Keratinocyte (primary cell): ENCODE results near the gene ZFYVE28. TPM values are rescaled to one million over a fixed set of nuclear protein-coding genes. Genes with fewer than 3 reads are reported as not detected.

Experiments used
- DNase-seq: peaks from one replicate; pipeline ENCODE4 v3.0.0-alpha.2; 2011; ENCODE audit warnings: low read depth, missing footprints, low spot score
- FAIRE-seq: peaks from 2 replicates; lab custom pipeline; 2011; peaks lifted over from hg19 to GRCh38; lab: Jason Lieb, UNC
- H2AFZ ChIP-seq: 2 replicates; pipeline ENCODE4 v1.6.0; 2012; ENCODE audit warnings: low read length, control low read depth, inconsistent platforms; ENCODE audit not compliant: control insufficient read depth
- H3K27ac ChIP-seq: 2 replicates; pipeline ENCODE4 v1.5.1; 2011; ENCODE audit warnings: low read length; ENCODE audit not compliant: control insufficient read depth, insufficient read depth
- H3K27me3 ChIP-seq: 3 replicates; pipeline ENCODE4 v1.6.0; 2011; ENCODE audit warnings: low read length; ENCODE audit not compliant: control insufficient read depth, insufficient read depth; ENCODE audit errors: extremely low read depth
- H3K36me3 ChIP-seq, 2 experiments: 2 replicates in 1 of 2; 3 replicates in 1 of 2; pipeline ENCODE4 v1.5.1; 2011; ENCODE audit warnings: low read length in 2 of 2, mild to moderate bottlenecking in 1 of 2; ENCODE audit not compliant: control insufficient read depth in 2 of 2, insufficient read depth in 2 of 2; ENCODE audit errors: extremely low read depth in 1 of 2
- H3K4me1 ChIP-seq: 3 replicates; pipeline ENCODE4 v1.5.1; 2011; ENCODE audit warnings: low read length; ENCODE audit not compliant: control insufficient read depth, insufficient read depth; ENCODE audit errors: extremely low read depth
- H3K4me2 ChIP-seq: 3 replicates; pipeline ENCODE4 v1.6.0; 2011; ENCODE audit warnings: low read depth, low read length; ENCODE audit not compliant: control insufficient read depth, insufficient read depth; ENCODE audit errors: extremely low read depth
- H3K4me3 ChIP-seq, 3 experiments: fragments of 200-600 bp in 1 of 3; sonication (generic) in 1 of 3; 2 replicates in 2 of 3; 3 replicates in 1 of 3; pipeline ENCODE4 v1.5.1; 2011 to 2016; ENCODE audit warnings: low read length in 3 of 3, mild to moderate bottlenecking in 3 of 3, control low read depth in 2 of 3, inconsistent platforms in 1 of 3, low read depth in 1 of 3, mixed read lengths in 1 of 3, mixed run types in 1 of 3, moderate library complexity in 1 of 3; ENCODE audit not compliant: control insufficient read depth in 2 of 3, insufficient read depth in 2 of 3; ENCODE audit errors: extremely low read depth in 1 of 3
- H3K79me2 ChIP-seq: 2 replicates; pipeline ENCODE4 v1.6.0; 2012; ENCODE audit warnings: low read length; ENCODE audit not compliant: control insufficient read depth, insufficient read depth
- H3K9ac ChIP-seq: 3 replicates; pipeline ENCODE4 v1.6.0; 2011; ENCODE audit warnings: low read length; ENCODE audit not compliant: control insufficient read depth, insufficient read depth; ENCODE audit errors: extremely low read depth
- H3K9me1 ChIP-seq: 3 replicates; pipeline ENCODE4 v1.6.0; 2011; ENCODE audit warnings: low read length; ENCODE audit not compliant: control insufficient read depth, insufficient read depth; ENCODE audit errors: extremely low read depth
- H3K9me3 ChIP-seq: 2 replicates; pipeline ENCODE4 v1.5.1; 2012; ENCODE audit warnings: low read depth, low read length; ENCODE audit not compliant: control insufficient read depth
- H4K20me1 ChIP-seq: 3 replicates; pipeline ENCODE4 v1.6.0; 2011; ENCODE audit warnings: low read length; ENCODE audit not compliant: control insufficient read depth, insufficient read depth; ENCODE audit errors: extremely low read depth
- EZH2 ChIP-seq: IDR thresholded peaks from one replicate; pipeline ENCODE4 v1.6.1; 2012; ENCODE audit warnings: inconsistent platforms, mild to moderate bottlenecking, low read length, moderate library complexity
- dilution Hi-C: fragments of 300-500 bp; cut with MboI; formaldehyde crosslinking; loops from one replicate; pipeline ENCODE4 v1.7.0; 2020; ENCODE audit warnings: low sequenced_read_pairs; ENCODE audit not compliant: extremely low pct_ligation_motif_present
- polyA plus RNA-seq, 5 experiments: library from polyadenylated mRNA; depleted of rRNA in 3 of 5; stranded (reverse) in 3 of 5; stranded (forward) in 1 of 5; unstranded in 1 of 5; fragments of >200 nt; gene quantifications; 1 replicate in 1 of 5; 2 replicates in 3 of 5; 3 replicates in 1 of 5; pipeline versions ENCODE4 v1.2.1 to v1.2.3, GENCODE V29; 2011 to 2012; ENCODE audit warnings: missing spikeins in 2 of 5, low read depth in 1 of 5, low replicate concordance in 1 of 5
- TF ChIP-seq, protein P1 (sequence below), 3 experiments: IDR thresholded peaks in 1 of 3; conservative IDR thresholded peaks in 1 of 3; optimal IDR thresholded peaks in 1 of 3; 2 replicates in 2 of 3; 3 replicates in 1 of 3; pipeline versions ENCODE3 to v1.5.1; 2011; ENCODE audit warnings: low read length in 3 of 3, mild to moderate bottlenecking in 3 of 3, moderate library complexity in 2 of 3, control low read depth in 1 of 3, inconsistent platforms in 1 of 3; ENCODE audit not compliant: insufficient read depth in 2 of 3; ENCODE audit errors: extremely low read depth in 1 of 3

The ZFYVE28 gene
- polyA plus RNA-seq, 1 donor (not counting 4 experiments of a cell fraction or from before 2014, with no cell fraction given) = 0.33 TPM

GRCh38 chr4:2285613-2286381 is 132.6 kb downstream of the ZFYVE28 start:
- no peak overlapping the region for H3K9ac ChIP-seq
- no peak overlapping the region for H3K4me2 ChIP-seq
- peaks cover 7% of the 10 kb centered on the region for H3K4me1 ChIP-seq
- TF ChIP-seq EZH2 = no peak
- TF ChIP-seq, protein P1, sequence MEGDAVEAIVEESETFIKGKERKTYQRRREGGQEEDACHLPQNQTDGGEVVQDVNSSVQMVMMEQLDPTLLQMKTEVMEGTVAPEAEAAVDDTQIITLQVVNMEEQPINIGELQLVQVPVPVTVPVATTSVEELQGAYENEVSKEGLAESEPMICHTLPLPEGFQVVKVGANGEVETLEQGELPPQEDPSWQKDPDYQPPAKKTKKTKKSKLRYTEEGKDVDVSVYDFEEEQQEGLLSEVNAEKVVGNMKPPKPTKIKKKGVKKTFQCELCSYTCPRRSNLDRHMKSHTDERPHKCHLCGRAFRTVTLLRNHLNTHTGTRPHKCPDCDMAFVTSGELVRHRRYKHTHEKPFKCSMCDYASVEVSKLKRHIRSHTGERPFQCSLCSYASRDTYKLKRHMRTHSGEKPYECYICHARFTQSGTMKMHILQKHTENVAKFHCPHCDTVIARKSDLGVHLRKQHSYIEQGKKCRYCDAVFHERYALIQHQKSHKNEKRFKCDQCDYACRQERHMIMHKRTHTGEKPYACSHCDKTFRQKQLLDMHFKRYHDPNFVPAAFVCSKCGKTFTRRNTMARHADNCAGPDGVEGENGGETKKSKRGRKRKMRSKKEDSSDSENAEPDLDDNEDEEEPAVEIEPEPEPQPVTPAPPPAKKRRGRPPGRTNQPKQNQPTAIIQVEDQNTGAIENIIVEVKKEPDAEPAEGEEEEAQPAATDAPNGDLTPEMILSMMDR (optimal IDR thresholded peaks at IDR 0.05 in 1 of 3, IDR thresholded peaks at IDR 0.05 in 1 of 3, conservative IDR thresholded peaks at IDR 0.05 in 1 of 3; ENCODE audit: extremely low read depth in 1 of 3, insufficient read depth in 2 of 3, low read length in 3 of 3) = no peak
- no peak overlapping the region for H2AFZ ChIP-seq
- FAIRE-seq (no peak), DNase-seq (no peak)
- H3K36me3 ChIP-seq = no peaks in the 10 kb centered on the region
- H4K20me1 ChIP-seq = no peaks in the 10 kb centered on the region
- H3K27me3 ChIP-seq = no peaks in the 10 kb centered on the region
- no peaks in the 10 kb centered on the region for H3K9me3 ChIP-seq
- no peaks in the 10 kb centered on the region for H3K79me2 ChIP-seq
- H3K27ac ChIP-seq = no peak overlapping the region
- H3K4me3 ChIP-seq = no peak overlapping the region
- dilution Hi-C loops = no loop called here
- H3K9me1 ChIP-seq = no peaks in the 10 kb centered on the region

DNA sequence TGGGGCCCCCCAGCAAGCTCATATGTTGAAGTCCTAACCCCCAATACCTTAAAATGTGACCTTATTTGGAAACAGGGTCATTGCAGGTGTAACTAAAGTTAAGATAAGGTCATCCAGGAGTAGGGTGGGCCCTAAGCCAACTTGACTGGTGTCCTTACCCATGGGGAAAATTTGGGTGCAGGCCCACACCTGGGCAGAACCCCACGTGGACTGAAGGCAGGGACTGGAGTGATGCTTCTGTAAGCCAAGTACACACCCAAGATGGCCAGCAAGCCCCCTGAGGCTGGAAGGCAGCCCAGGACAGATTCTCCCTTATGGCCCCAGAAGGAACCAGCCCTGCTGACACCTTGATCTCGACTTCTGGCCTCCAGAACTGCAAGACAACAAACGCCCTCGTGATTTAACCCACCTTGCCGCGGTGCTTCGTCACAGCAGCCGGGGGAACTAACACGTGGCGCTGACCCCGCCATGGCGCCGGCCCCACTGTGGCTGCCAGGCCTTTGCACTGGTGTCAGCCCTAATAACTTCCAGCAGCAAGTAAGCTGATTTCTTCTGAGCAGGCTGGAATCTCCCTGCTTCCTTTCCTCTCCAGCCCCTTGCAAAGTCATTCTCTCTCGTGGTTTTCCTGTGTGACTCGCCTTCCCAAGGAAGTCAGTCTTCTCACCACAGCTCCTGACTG is 133.4 kb downstream of the ZFYVE28 start:
- no peak for FAIRE-seq

More for the DNA sequence above, 133.4 kb downstream of the ZFYVE28 start:
- Histone ChIP-seq H3K4me1 (peaks cover 7% of the 10 kb centered on the region), H3K9ac (no peak overlapping the region), H3K9me1 (no peaks in the 10 kb centered on the region), H3K27me3 (no peaks in the 10 kb centered on the region), H2AFZ (no peak overlapping the region), H3K27ac (no peak overlapping the region), H3K79me2 (no peaks in the 10 kb centered on the region), H3K36me3 (no peaks in the 10 kb centered on the region), H4K20me1 (no peaks in the 10 kb centered on the region), H3K4me2 (no peak overlapping the region), H3K9me3 (no peaks in the 10 kb centered on the region), H3K4me3 (no peak overlapping the region)
- dilution Hi-C loops = no loop called here
- TF ChIP-seq, protein P1 (optimal IDR thresholded peaks at IDR 0.05 in 1 of 3, IDR thresholded peaks at IDR 0.05 in 1 of 3, conservative IDR thresholded peaks at IDR 0.05 in 1 of 3; ENCODE audit: extremely low read depth in 1 of 3, insufficient read depth in 2 of 3, low read length in 3 of 3) = no peak
- TF ChIP-seq EZH2 = no peak
- DNase-seq = no peak
